GM12801 (cell line): ENCODE data around the gene C1orf159.

Experiments
- TF ChIP-seq, protein P1 (sequence below): IDR thresholded peaks from one replicate; pipeline ENCODE4 v1.5.1; 2011; ENCODE audit warnings: control low read depth; ENCODE audit not compliant: insufficient read length; ENCODE audit errors: extremely low read depth

The C1orf159 gene

DNA sequence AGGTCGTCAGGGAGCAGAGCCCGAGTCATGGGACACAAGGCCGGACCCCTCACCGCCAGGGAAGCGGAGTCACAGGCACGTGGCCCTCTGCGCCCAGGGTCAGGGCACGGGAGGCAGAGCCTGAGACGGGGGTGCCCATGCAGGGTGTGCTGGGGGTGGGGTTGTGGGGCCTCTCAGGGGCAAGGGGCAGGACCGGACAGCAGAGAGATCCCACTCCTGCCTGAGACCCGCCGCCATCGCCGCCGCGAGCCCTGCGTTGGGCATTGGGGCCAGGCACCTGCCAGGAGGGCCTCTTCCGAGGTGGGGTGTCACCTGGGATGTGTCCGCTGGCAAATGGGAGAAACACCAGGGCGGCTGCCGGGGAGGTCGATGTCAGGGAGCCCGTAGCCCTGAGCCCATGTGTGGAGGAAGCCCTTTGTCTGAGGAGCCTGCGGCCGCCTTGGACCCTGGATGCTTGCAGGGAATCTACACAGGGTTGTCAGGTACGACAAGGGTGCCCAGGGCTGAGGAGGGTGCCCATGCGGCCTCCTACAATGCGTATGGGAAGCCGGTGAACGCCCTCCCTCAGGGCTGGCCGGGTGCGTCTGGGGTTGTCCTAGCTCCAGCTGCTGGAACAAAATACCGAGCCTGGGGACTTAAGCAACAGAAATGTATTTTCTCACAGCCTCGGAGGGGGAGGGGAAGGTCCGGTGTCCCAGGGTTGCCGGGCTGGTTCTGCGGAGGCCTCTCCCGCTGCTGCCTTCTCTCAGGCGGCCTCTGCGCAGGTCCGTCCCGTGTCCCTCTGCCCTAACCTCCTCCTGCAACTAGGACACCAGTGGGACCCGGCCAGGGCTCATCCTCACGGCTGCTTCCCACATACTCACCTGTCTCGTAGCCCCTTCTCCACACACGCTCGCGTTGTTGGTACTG is 16.4 kb upstream of the C1orf159 start:
- TF ChIP-seq, protein P1, sequence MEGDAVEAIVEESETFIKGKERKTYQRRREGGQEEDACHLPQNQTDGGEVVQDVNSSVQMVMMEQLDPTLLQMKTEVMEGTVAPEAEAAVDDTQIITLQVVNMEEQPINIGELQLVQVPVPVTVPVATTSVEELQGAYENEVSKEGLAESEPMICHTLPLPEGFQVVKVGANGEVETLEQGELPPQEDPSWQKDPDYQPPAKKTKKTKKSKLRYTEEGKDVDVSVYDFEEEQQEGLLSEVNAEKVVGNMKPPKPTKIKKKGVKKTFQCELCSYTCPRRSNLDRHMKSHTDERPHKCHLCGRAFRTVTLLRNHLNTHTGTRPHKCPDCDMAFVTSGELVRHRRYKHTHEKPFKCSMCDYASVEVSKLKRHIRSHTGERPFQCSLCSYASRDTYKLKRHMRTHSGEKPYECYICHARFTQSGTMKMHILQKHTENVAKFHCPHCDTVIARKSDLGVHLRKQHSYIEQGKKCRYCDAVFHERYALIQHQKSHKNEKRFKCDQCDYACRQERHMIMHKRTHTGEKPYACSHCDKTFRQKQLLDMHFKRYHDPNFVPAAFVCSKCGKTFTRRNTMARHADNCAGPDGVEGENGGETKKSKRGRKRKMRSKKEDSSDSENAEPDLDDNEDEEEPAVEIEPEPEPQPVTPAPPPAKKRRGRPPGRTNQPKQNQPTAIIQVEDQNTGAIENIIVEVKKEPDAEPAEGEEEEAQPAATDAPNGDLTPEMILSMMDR: no peak

DNA sequence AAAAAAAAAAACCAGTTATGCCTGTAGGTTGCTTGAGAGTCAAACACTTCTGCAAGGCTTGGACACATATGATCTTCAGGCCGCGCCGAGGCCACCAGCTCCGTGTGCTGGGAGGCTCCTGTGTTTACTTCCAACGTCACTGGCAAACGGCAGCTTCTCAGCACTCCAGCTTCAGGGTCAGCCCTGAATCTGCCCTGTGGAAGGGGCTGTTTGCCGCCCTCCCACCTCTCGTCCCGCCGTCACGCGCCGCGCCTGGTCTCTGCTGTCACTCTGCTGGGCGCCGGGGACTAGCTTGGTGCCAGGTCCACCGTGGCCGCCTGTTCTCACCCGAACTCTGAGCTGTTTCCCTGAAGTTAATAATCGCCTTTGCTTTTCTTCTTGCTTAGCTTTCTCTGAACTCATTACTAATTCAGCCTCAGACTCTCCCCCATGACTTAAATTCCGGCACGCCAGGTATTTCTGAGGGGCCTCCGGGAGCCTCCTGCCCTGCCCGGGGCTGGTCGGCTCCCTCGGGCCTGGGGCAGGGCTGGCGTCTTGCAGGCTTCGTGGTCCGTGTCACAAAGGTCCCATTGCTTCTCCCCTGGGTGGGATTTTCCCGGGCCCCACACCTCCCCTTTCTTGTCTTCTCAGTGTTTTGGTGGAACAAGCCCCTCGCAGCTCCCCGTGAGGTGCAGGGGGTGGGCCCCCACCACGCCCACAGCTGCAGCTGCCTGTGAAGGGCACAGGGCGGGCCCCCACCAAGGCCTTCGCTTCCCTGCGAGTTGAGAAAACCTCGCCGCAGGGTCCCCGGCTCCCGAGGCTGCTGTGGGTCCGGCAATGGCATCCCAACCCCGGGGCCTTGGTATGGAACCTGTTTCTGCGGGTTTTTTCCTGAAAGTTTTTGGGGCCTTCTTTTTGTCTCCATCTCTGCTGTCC is 14.6 kb upstream of the C1orf159 start:
- TF ChIP-seq, protein P1: no peak

DNA sequence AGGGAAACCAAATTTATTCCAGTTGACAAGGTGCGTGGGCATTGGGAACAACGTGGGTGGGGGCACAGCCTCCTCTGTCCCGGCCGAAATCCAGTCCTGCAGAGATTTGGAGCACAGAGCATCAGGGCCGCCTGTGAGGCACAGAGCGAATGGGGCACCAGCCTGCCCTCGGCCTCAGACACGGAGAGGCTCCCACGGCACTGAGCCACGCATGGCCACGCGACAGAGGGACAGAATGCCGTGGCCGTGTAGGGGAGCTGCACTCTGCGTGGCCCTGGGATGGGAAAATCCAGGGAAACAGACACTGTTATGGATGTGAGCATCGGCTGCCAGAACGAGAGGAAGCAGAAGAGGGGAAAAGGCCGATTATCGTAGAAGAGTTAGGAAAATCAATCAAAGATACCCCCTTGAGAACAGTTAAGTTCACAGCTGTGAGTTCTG is 13.5 kb upstream of the C1orf159 start:
- TF ChIP-seq, protein P1: no peak

DNA sequence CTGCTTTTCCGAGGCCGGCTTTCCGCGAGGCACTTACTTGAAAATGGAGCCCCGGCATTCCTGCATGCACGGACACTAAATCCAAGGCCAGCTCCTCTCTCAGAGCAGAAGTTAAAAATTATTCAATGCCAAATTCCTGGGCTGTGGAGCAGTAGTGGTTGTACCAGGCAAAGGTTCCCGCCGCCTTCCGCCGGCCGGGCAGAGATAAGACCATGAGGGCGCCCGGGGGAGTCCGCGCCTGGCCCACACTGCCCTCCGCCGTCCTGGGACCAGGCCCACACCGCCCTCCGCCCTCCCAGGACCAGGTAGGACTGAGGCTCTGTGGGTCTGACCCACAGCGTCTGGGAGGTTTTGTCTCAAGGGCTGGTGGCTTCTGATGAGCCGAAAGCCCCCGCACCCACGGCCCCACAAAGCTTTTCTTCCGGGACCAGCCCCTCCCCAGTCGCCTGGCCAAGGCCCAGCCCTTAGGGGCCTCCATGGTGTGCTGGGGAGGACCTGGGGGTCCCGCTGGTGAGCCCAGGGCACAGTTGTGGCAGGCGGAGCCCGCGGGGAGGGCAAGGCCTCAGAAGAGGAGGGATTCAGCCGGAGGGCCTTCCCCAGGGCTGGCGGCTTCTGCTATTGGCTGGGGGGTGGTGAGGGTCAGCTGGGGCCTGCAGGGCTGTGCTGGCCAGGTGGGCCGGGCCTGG is 12.7 kb upstream of the C1orf159 start:
- TF ChIP-seq, protein P1: no peak

- TF ChIP-seq, protein P1: no peak
Observed at GRCh38 chr1:1127551-1128451, 11.9 kb upstream of the C1orf159 start.

GRCh38 chr1:1125945-1126344 is 10.1 kb upstream of the C1orf159 start:
- TF ChIP-seq, protein P1: no peak
